Right lobe of liver (tissue), 6 donors: ENCODE data around the gene DAB2. TPM values are rescaled to one million over a fixed set of nuclear protein-coding genes. Genes with fewer than 3 reads are reported as not detected.
A peak's percentile ranks its signal among the peaks of the same experiment; 100 is the strongest.

Source experiments
- ATAC-seq, 4 donors: fragments of 200-7000 bp; cut with Tn5 transposase; one replicate each; pipeline ENCODE4 v1.9.1; 2020; ENCODE audit warnings: mild to moderate bottlenecking in 4 of 4, moderate library complexity in 4 of 4
- DNase-seq, 3 donors: peaks; one replicate each; pipeline ENCODE4 v3.0.0-alpha.2; 2020
- H3K27ac ChIP-seq, 3 donors: fragments of 200-600 bp; one replicate each; pipeline ENCODE4 v1.8.0; 2022
- H3K27me3 ChIP-seq, 2 donors: fragments of 200-600 bp; one replicate each; pipeline ENCODE4 v1.8.0; 2022
- H3K36me3 ChIP-seq, 4 donors: fragments of 200-600 bp; sonication (generic) in 1 of 4; one replicate each; pipeline versions ENCODE4 v1.5.1 to v1.8.0; 2017 to 2022; ENCODE audit warnings: control low read depth in 1 of 4
- H3K4me1 ChIP-seq, 4 donors: fragments of 200-600 bp; sonication (generic) in 1 of 4; one replicate each; pipeline versions ENCODE4 v1.5.1 to v1.8.0; 2017 to 2022; ENCODE audit warnings: control low read depth in 1 of 4
- H3K4me3 ChIP-seq, 3 donors: fragments of 200-600 bp; one replicate each; pipeline ENCODE4 v1.8.0; 2022
- H3K9me3 ChIP-seq, 4 donors: fragments of 200-600 bp; sonication (generic) in 1 of 4; one replicate each; pipeline versions ENCODE4 v1.5.1 to v1.8.0; 2017 to 2022; ENCODE audit warnings: control low read depth in 1 of 4
- CTCF ChIP-seq, 4 donors: fragments of 200-600 bp in 3 of 4; fragments of 450-650 bp in 1 of 4; IDR thresholded peaks; one replicate each; pipeline versions ENCODE4 v1.5.1 to v1.8.0; 2016 to 2022; ENCODE audit warnings: antibody characterized with exemption in 4 of 4, mild to moderate bottlenecking in 2 of 4
- POLR2A ChIP-seq: fragments of 450-650 bp; IDR thresholded peaks from one replicate; pipeline ENCODE4 v1.6.1; 2017; ENCODE audit warnings: antibody characterized with exemption, mild to moderate bottlenecking
- WGBS: methylation state at CpG from one replicate; pipeline ENCODE4 v1.1.6; 2018; ENCODE audit warnings: low coverage, low lambda C conversion rate; ENCODE audit not compliant: insufficient coverage; ENCODE audit errors: missing lambda C conversion rate; 5-methylcytosine and 5-hydroxymethylcytosine counted together
- intact Hi-C, 2 donors: fragments of 100-400 bp; cut with DNase I; formaldehyde crosslinking; loops; one replicate each; pipeline versions ENCODE4 v1.11.2 to v1.14.1; 2022
- total RNA-seq, 6 experiments: library from RNA; depleted of rRNA in 2 of 6; stranded (reverse); fragments of >200 nt in 2 of 6; fragmentation: NEBNext Ultra II Directional in 3 of 6; extraction: Animal tissue kit (Norgen Biotek cat#: 25700) in 3 of 6; gene quantifications; one replicate each; pipeline versions ENCODE4 v1.1.0 to v1.2.4, GENCODE V29; 2016 to 2023
- donor health status: DM: no; HTN: yes; CAD: no.
- donor health status: DM: no; HTN: no; CAD: no.
- donor health status: DM: no; HTN: no; CAD: no.
- donor health status: DM: no; HTN: yes; CAD: no.
- donor health status: DM: no; HTN: yes; CAD: no.

Gene DAB2
- total RNA-seq, 6 experiments from 2014 or later: 7.3 to 32.8 (median 14.0) TPM

GRCh38 chr5:39423331-39423751, 1.4 kb downstream of the DAB2 start:
- H3K27ac ChIP-seq: peak overlapping the region in 2 of 3 donors; percentile 39
- peaks cover 0 to 4% (median 0%) of the 10 kb centered on the region in 4 donors for H3K4me1 ChIP-seq
- WGBS: 64% methylated on average over 2 of the region's 2 CpGs
- intact Hi-C loops: no loop called here
- H3K36me3 ChIP-seq: no peaks in the 10 kb centered on the region
- no peak for DNase-seq
- TF ChIP-seq CTCF (IDR thresholded peaks at IDR 0.05) (no peak), POLR2A (no peak)
- no peak for ATAC-seq
- no peaks in the 10 kb centered on the region for H3K27me3 ChIP-seq
- H3K9me3 ChIP-seq: no peaks in the 10 kb centered on the region
- H3K4me3 ChIP-seq: peak overlapping the region; percentile 18 to 47 (median 31)

- 50% methylated on average over 1 of the region's 2 CpGs for whole genome bisulfite sequencing
- TF ChIP-seq POLR2A (no peak), CTCF (IDR thresholded peaks at IDR 0.05) (no peak)
- intact Hi-C loops: no loop called here
- Histone ChIP-seq H3K4me3 (peak overlapping the region; percentile 18 to 47 (median 31)), H3K9me3 (no peaks in the 10 kb centered on the region), H3K36me3 (no peaks in the 10 kb centered on the region), H3K27ac (peak overlapping the region in 2 of 3 donors; percentile 2 to 39), H3K4me1 (peaks cover 0 to 4% (median 0%) of the 10 kb centered on the region in 4 donors), H3K27me3 (no peaks in the 10 kb centered on the region)
- ATAC-seq: no peak
- no peak for DNase-seq
Observed at GRCh38 chr5:39422728-39423285, 2.0 kb downstream of the DAB2 start.

GRCh38 chr5:39422036-39422606, 2.7 kb downstream of the DAB2 start:
- DNase-seq: no peak
- Histone ChIP-seq H3K27ac (peak overlapping the region in 1 of 3 donors; percentile 39), H3K9me3 (no peaks in the 10 kb centered on the region), H3K4me3 (peak overlapping the region in 2 of 3 donors; percentile 11 to 47), H3K27me3 (no peaks in the 10 kb centered on the region), H3K4me1 (peaks cover 0 to 4% (median 0%) of the 10 kb centered on the region in 4 donors), H3K36me3 (no peaks in the 10 kb centered on the region)
- ATAC-seq: no peak
- intact Hi-C loops: no loop called here
- WGBS: 70% methylated on average over 3 of the region's 3 CpGs
- TF ChIP-seq POLR2A: no peak

GRCh38 chr5:39420482-39421145, 4.2 kb downstream of the DAB2 start:
- Histone ChIP-seq H3K9me3 (no peaks in the 10 kb centered on the region), H3K27me3 (no peaks in the 10 kb centered on the region), H3K4me1 (peaks cover 0 to 4% (median 0%) of the 10 kb centered on the region in 4 donors), H3K4me3 (no peak overlapping the region), H3K36me3 (no peaks in the 10 kb centered on the region), H3K27ac (peak overlapping the region in 2 of 3 donors; percentile 3 to 53)
- ATAC-seq (peak; percentile 33 to 57 (median 44)), DNase-seq (peak in 2 of 3 donors; percentile 50 to 60)
- TF ChIP-seq POLR2A (no peak), CTCF (IDR thresholded peaks at IDR 0.05) (no peak)
- WGBS: 43% methylated on average over 6 of the region's 6 CpGs
- intact Hi-C loops: no loop called here

GRCh38 chr5:39419796-39420195, 5.0 kb downstream of the DAB2 start:
- ATAC-seq (no peak), DNase-seq (no peak)
- WGBS: 40% methylated on average over 1 of the region's 1 CpG
- Histone ChIP-seq H3K4me1 (no peaks in the 10 kb centered on the region), H3K27ac (peak overlapping the region in 1 of 3 donors; percentile 53), H3K27me3 (no peaks in the 10 kb centered on the region), H3K4me3 (no peak overlapping the region), H3K9me3 (no peaks in the 10 kb centered on the region), H3K36me3 (no peaks in the 10 kb centered on the region)
- no peak for TF ChIP-seq CTCF (IDR thresholded peaks at IDR 0.05)
- TF ChIP-seq POLR2A: no peak
- intact Hi-C loops: no loop called here
